Effector CD4-positive, alpha-beta T cell (primary cell): ENCODE measurements around the gene PDE4B.
"Not testable (repeated sequence)": the region's sequence is repeated elsewhere in the genome, so short reads cannot be mapped to it uniquely, and the experiment has no call there.

Source experiments
- DNase-seq: peaks from one replicate; pipeline ENCODE4 v3.0.0-alpha.2; 2020

The PDE4B gene

DNA sequence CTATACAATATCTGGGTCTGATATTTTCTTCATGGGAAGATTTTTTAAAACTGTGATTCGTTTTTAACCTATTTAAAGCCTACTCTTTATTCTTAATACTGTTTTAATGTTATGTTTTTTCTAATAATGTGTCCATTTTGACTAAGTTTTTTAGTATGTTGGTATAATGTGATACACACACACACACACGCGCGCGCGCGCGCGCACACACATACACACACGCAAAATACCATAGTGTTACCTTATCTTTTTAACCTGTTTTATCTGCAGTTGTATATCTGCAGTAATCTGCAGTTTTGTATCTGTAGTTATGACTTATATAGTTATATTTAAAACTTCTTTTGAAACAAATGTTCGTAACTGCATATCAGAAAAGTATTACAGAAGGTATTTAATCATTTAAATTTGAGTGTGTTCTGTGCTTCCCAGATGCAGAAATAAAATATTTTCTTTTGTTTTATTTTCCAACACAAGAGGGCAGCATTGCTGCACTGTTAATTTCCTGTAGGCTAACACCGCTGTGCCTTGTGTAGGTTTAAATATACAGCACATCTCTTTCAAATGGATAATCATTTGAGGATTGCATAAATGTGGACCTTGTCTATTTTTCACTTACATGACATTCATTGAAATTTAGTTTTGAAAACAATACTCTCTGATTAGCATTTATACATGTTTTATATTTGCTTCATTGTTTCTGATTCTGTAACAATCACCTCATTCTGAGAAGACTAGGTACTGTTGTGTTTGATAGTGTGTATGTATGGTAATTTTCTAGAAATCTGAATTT, 166.1 kb downstream of the PDE4B start:
- peak; percentile 10 for DNase-seq

DNA sequence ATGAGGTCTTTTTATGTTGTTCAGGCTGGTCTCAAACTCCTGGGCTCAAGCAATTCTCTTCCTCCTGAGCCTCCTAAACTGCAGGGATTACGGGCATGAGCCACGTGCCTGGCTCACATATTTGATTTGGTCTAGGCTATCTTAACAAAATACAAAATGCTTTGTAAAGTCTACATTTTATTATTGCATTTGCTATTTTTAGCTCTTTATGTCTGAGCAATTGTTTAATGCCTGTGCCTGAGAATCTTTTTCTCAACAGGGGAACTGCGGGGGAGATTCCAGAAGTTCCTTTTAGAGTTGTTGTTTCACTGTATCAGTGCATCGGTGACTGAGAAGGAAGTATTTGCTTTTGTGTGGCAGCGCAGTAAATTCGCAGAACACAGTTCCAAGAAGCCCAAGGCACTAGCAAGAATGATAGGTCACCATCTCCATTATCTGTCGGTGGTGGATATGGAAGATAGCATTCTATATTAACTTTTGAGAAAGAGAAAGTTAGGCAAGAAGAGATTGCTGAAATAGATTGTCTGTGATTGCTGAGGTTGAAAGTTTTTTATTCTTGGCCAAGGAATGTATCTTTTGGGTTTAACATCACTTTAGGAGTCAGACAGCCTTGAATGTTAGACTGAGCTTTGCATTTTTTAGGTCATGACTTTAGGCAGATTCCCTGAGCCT, 167.3 kb downstream of the PDE4B start:
- DNase-seq: no peak

GRCh38 chr1:65963156-65963888, 170.6 kb downstream of the PDE4B start:
- no peak for DNase-seq

DNA sequence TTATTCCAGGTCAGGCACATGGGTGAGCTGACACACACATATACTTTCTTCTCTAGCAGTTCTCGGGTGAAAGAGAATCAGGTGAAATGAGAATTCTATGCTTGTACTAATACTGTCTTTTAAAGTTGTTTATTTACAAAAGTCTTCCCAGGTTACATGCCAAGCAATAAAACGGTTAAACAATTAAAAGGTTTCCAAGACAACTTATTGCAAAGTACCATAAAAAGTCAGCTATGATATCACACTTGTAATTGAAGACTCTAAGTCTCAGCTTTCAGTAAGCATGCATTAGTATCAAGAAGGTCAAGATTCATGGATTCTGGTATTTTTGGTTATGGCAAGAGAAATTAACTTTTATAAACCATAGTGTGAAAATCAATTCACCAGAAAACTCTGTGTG, 171.4 kb downstream of the PDE4B start:
- no peak for DNase-seq

DNA sequence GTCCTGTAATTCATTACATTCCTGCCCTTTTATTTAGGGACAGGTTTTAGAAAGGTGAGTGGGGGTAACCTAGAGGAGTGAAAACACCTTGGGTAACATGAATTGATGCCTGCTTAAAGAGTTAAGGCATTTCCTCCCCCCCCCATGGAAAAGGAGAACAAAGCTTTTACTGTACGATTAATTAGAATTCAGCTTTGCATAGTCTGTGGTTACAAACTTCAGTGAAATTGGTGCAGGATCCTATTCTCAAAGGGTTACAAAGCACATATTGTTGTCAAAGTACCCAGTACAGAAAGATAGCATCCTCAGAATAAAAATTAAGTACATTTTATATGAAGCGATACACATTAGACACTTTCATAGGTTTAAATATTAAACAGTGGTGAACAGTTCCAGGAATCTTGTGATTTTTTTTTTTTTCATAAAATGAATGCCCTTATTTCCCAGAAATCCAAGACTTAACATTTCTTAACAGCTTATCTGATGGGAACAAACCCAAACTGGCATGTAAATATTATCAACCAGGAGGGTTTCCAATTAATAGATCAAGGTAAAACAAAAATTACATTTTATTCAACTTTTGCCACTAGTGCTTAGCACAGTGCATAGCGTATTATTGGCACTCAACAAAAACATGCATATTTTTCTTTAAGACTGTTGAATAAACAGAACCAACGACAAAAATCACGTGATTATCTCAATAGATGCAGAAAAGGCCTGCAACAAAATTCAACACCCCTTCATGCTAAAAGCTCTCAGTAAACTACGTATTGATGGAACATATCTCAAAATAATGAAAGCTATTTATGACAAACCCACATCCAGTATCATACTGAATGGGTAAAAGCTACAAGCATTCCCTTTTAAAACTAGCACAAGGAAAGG, 172.7 kb downstream of the PDE4B start:
- no peak for DNase-seq

DNA sequence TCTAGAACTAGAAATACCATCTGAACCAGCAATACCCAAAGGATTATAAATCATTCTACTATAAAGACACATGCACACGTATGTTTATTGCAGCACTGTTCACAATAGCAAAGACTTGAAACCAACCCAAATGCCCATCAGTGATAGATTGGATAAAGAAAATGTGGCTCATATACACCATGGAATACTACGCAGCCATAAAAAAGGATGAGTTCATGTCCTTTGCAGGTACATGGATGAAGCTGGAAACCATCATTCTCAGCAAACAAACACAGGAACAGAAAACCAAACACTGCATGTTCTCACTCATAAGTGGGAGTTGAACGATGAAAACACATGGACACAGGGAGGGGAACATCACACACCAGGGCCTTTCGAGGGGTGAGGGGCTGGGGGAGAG, 174.8 kb downstream of the PDE4B start:
- DNase-seq: not testable (repeated sequence)

- DNase-seq: no peak
These were observed 178.9 kb downstream of the PDE4B start for GRCh38 chr1:65971547-65971946.

GRCh38 chr1:65975708-65976107, 183.0 kb downstream of the PDE4B start:
- DNase-seq: no peak

- DNase-seq: no peak
These were observed 186.7 kb downstream of the PDE4B start for GRCh38 chr1:65979136-65980044.

DNA sequence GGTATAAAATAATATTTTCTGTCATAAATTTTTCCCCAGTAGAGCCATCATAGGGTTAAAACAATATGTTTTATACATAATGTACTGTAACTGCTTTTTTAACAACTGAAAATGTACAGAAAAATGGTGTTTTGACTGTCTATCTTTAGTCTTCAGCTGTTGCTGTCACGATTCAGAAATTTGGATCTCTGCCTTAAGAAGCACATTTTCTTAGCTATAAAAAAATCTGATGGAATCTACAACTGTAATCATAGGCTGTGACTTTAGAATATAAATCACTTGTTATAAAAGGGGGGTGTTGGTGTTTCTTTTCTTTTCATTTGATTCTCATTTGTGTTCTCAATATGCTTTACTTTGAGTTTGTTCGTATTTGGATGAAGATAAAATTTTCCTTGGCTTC, 187.5 kb downstream of the PDE4B start:
- DNase-seq: no peak

DNA sequence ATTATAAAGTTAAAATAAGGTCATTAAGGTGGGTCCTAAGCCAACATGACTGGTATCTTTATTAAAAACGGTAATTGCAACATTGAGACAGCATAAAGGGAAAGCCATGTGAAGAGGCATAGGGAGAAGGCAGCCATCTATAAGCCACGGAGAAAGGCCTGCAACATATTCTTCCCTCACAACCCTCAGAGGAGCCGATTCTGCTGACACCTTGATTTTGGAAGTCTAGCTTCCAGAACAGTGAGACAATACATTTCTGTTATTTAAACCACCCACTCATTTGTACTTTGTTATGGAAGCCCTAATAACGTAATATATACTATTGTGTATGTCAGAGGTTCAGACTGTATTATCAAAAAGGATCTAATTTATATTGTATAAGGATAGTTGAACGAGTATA, 190.8 kb downstream of the PDE4B start:
- DNase-seq: no peak

DNA sequence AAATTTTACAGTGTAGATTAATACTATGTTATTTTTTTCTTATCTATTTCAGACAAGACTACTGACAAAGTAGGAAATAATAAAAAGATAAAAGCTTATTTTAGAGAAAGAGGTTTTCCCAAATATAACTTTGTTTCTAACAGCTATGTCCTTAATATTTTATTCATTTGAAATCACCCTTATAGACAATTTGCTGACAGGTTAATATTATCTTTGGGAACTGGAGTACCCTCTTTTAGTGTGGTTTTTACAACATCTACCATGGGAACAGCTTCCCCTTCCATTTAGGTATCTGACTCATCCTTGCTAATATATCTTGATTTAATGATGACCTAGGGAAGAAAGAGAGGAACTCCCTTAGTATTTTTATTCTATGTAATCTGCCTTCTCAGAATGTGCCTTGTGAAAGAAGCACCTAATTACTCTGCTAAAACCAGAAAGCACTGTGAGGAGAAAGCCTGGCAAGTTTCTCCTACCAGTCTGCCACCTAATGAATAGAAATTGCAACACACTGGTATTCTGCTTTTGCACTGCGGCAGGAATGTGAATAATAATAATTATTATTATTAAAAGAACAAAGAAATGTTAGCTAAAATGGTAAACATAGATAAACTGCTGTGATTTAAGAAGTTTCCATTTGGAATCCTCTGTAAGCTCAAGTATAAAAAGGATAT, 192.8 kb downstream of the PDE4B start:
- no peak for DNase-seq

DNA sequence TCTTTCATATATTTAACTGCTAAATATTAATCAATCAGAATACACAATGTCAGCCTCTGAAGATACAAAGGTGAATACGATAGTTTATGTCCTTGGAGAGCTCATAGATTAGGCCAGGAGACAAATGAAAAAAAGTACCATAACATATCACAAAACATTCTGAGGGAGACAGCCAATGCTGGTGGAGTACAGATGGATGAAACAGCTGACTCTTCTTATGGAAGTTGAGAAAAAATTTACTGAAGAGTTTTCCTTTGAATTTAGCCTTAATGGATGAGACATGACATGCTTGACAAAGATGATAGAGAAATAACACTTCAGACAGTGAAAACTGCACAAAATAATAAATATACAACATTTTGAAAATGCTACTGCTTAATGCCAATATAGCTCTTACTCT, 193.5 kb downstream of the PDE4B start:
- DNase-seq: no peak

DNA sequence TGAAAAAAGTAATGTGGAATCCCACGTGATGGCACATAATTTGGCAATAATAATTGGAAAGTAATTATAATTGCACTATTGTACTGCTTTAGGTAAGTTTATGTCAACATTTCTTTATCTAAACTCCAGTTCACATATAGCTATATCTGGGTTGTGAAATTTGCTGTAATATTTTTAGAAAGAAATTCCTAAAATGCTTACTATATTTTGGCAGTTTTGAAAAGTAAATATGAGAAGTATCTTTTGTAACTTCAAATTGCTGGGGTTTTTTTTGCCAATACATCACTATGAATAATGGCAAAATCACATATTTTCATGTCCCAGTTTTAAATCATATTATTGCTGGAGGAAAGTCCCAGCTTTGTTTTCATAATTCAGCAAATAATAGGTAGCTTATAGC, 197.5 kb downstream of the PDE4B start:
- no peak for DNase-seq

GRCh38 chr1:65991694-65992093, 199.0 kb downstream of the PDE4B start:
- DNase-seq: no peak

DNA sequence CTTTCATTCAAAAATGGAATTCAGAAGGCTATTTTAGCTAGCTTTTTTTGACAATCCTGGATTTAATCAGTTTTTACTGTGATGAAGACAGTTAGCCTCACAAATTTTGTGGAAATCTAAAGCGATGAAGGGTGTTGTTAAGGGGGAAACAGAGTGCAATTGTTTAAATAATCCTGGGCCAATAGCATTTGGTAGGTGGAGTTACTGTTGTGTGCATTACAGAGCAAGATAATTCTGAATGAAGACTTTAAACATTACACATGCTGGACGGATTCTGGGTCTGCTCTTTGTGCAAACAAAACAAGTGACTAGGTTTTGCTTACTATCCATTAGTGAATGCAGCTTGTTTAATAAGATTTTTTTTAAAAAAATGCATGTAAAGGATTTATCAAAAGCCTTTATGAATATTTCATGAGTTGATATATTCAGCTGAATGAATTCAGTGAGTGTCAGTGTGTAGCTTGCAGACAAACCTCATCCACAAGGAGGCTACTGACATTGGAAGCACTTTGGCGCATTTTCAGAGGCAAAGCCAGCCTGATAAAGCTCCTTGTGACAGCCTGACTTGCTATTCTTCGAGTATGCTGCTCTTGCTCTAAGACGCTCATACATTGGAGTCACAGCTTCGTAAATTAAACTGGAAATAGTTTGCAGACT, 199.6 kb downstream of the PDE4B start:
- no peak for DNase-seq

GRCh38 chr1:65992831-65993271, 200.2 kb downstream of the PDE4B start:
- DNase-seq: no peak

GRCh38 chr1:65994223-65994622, 201.5 kb downstream of the PDE4B start:
- DNase-seq: no peak

DNA sequence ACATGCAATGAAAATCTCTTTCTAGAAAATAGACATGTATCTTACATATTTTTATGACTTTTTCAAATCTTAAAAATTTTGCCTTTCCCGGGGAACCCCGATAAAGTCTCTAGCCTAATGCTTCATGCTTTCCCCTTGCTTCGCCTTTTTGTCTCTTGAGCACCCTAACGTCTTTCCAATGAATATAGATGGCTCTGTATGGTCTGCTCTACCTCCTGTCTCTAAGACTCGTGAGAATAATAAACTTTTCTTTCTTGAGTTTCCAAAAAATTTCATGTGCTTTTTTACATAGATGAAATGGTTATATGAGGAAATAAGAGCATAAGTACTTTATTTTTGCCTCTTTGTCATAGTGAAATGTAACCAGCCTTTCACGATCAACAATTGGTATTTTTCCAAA, 202.6 kb downstream of the PDE4B start:
- DNase-seq: no peak

- no peak for DNase-seq
These were observed 203.2 kb downstream of the PDE4B start for GRCh38 chr1:65995928-65996327.
